PC-9 (cell line): Measurements from ENCODE around the gene KRTAP10-9.
"Not testable (repeated sequence)": the region's sequence is repeated elsewhere in the genome, so short reads cannot be mapped to it uniquely, and the experiment has no call there.

Experiments used
- EZH2 ChIP-seq: fragments of 200-600 bp; sonication (generic); IDR thresholded peaks from 2 replicates; pipeline ENCODE4 v1.8.0; 2017; ENCODE audit warnings: antibody characterized with exemption, low read depth
- TF ChIP-seq, protein P1 (sequence below): fragments of 200-600 bp; sonication (generic); conservative IDR thresholded peaks from 2 replicates; pipeline ENCODE4 v1.6.1; 2017; ENCODE audit warnings: mixed run types, antibody characterized with exemption, mild to moderate bottlenecking, moderate library complexity

DNA sequence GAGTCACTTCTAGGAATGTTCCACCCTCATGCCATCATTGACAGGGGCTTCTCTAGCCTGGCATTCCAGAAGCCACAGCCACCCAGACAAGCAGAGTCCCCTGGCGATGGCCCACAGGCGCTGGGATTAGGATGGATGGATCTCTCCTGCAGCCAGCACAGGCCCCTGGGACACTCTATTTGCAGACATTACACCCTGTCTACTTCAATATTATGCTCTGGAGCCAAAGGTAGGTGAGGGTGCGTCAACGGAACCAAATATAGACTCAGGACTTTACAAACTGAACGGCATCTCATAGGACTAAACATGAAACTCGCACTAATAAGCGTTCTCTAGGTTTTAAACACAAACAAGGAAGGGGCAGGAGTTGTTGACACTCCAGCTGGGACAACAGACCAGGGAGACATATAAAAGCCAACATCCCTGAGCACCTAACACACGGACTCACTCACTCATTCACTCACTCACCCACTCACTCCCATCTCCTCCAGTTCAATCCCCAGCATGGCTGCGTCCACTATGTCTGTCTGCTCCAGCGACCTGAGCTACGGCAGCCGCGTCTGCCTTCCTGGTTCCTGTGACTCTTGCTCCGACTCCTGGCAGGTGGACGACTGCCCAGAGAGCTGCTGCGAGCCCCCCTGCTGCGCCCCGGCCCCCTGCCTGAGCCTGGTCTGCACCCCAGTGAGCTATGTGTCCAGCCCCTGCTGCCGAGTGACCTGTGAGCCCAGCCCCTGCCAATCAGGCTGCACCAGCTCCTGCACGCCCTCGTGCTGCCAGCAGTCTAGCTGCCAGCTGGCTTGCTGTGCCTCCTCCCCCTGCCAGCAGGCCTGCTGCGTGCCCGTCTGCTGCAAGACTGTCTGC lies 26.5 kb upstream of the KRTAP10-9 start, which contains the start of gene KRTAP10-7:
- TF ChIP-seq, protein P1, sequence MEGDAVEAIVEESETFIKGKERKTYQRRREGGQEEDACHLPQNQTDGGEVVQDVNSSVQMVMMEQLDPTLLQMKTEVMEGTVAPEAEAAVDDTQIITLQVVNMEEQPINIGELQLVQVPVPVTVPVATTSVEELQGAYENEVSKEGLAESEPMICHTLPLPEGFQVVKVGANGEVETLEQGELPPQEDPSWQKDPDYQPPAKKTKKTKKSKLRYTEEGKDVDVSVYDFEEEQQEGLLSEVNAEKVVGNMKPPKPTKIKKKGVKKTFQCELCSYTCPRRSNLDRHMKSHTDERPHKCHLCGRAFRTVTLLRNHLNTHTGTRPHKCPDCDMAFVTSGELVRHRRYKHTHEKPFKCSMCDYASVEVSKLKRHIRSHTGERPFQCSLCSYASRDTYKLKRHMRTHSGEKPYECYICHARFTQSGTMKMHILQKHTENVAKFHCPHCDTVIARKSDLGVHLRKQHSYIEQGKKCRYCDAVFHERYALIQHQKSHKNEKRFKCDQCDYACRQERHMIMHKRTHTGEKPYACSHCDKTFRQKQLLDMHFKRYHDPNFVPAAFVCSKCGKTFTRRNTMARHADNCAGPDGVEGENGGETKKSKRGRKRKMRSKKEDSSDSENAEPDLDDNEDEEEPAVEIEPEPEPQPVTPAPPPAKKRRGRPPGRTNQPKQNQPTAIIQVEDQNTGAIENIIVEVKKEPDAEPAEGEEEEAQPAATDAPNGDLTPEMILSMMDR: not testable (repeated sequence)
- not testable (repeated sequence) for TF ChIP-seq EZH2
